ENCODE data around the gene ENTHD1.
"Not testable (repeated sequence)": the region's sequence is repeated elsewhere in the genome, so short reads cannot be mapped to it uniquely, and the experiment has no call there.

The ENTHD1 gene

DNA sequence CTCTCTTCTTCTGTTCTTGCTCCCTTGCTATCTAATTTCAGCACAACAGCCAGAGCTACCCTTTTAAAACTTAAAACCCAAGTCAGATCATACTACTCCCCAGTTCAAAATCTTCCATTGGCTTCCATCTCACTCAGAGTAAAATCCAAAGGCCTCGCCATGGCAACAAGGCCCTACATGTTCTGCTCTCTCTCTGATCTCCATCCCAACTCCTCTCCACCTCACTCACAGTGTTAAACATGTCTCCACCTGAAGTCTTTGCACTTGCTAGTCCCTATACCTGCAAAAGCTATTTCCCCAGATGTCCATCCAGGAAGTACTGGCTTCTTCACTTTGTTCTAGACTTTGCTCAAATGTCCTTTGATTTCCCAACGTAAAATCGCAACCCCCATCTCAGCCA lies 4.3 kb upstream of the ENTHD1 start:
- DNase-seq = no peak

DNA sequence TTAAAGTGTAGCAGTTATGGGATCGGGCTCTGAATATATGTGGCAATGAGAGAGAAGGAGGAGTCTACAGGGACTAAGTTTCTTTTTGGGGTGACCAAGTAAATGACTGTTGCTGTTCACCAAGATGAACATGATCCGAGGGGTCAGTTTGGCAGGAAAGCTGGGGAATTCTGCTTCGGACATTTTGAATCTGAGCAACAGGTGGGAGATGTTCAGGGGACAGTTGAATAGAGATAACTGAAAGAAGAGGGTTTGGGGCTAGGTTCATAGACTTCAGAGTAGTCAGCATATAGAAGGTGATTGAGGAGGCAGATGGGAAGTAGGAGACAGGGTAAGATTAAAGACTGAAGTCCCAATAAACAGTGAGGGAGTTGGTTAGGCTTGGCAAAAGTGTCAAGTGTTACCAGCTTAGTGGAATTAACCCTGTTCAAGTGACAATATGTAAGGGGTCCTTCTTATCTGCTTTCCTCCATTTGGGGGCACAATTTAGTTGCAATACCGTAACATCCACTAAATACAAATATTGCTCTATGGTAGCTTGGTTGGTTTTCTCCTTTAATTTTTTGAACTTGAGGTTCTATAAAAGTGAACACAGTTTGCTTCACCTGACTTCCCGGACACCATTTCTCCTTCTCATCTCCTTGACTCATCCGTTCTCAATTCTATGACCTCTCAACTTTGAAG lies 2.9 kb upstream of the ENTHD1 start:
- DNase-seq = no peak

DNA sequence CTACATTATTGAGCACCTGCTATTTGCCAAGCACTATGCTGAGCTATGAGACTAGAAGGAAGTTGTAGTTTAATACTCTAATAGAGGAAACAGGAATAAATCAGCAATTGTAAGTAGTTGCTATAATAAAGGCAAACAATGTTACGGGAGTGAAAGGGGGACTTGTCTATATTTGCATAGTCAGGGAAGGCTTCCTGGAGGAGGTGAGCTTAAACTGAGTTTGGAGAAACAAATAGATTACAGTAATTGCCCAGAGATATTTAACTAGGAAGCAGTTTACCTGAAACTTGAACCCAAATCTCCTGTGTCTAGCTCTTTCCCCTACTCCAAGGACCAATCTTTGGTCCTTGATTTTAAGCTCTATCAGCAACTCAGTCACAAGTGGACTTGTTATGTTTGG lies 2.1 kb upstream of the ENTHD1 start:
- DNase-seq = no peak

DNA sequence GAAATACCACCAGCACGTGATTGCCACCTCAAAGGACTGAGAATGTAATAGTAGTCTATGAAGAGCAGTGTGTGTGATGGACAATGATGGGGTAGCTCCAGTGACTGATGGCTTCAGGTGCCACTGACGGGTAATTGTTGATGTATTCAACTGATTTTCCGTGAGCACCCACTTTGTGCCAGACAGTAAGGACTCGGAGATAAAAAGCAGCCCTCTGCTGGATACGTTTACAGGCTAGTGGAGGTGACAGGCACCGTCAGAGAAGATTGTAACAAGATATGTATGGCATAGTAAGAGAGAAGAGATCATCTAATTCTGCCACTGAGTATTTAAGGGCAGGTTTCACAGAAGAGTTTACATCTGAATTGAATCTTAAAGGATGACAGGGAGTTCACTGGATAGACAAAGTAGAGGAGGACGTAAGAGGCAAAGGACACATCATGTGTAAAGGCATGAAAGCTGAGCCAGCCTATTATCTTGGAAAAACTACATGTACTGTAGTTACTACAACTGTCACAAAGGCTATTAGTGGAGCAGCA lies 1.1 kb upstream of the ENTHD1 start:
- DNase-seq = no peak

- not testable (repeated sequence) for DNase-seq
Measured at GRCh38 chr22:39889924-39890323, 3.6 kb downstream of the ENTHD1 start.

DNA sequence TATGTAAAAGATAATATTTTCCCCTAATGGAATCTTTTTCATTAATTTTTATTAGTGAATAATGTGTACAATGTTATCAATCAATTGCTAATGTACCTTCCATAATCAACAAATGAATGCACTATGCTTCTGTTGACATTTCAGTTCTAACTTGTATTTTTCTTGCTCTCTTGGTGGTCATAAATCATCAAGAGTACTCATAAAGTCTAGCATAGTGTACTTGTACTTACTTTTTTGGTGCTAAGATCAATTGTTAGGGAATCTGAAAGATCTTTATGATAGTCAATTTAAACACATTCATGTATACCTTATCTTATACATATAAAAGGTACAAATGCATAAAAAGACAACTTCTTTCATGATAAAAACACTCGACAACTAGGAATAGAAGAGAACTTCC lies 10.5 kb downstream of the ENTHD1 start:
- DNase-seq = no peak

GRCh38 chr22:39880722-39881121 lies 12.8 kb downstream of the ENTHD1 start:
- no peak for DNase-seq

GRCh38 chr22:39877079-39877845 lies 16.3 kb downstream of the ENTHD1 start:
- peak; percentile 10 for DNase-seq

- not testable (repeated sequence) for DNase-seq
Measured at GRCh38 chr22:39875176-39875885, 18.2 kb downstream of the ENTHD1 start.

DNA sequence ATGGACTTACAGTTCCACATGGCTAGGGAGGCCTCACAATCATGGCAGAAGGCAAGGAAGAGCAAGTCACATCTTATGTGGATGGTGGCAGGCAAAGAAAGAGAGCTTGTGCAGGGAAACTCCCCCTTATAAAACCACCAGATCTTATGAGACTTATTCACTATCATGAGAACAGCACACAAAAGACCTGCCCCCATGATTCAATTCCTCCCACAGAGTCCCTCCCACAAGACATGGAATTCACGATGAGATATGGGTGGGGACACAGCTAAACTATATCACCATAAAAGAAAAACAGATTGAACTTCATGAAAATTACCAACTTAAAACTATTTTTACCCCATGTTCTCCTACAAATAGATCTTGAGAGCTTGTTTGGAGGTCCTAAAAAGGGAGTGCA lies 19.6 kb downstream of the ENTHD1 start:
- DNase-seq = no peak

- no peak for DNase-seq
Measured at GRCh38 chr22:39872548-39872947, 21.0 kb downstream of the ENTHD1 start.

- DNase-seq = no peak
Measured at GRCh38 chr22:39871008-39871798, 22.4 kb downstream of the ENTHD1 start.

DNA sequence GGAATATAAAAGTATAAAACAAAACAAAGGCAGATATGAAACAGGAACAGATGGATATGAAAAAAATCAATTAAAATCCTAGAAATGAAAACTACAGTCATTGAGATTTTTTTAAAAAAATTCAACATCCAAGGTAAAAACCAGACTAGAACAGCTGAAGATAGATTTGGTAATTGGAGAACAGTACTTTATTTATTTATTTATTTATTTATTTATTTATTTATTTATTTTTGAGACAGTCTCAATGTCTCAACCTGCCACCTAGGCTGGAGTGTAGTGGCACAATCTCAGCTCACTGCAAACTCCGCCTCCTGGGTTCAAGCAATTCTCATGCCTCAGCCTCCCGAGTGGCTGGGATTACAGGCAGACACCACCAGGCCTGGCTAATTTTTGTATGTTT lies 23.8 kb downstream of the ENTHD1 start:
- DNase-seq = not testable (repeated sequence)

- no peak for DNase-seq
Measured at GRCh38 chr22:39868741-39869140, 24.8 kb downstream of the ENTHD1 start.

GRCh38 chr22:39859903-39860588 lies 33.5 kb downstream of the ENTHD1 start:
- no peak for DNase-seq

DNA sequence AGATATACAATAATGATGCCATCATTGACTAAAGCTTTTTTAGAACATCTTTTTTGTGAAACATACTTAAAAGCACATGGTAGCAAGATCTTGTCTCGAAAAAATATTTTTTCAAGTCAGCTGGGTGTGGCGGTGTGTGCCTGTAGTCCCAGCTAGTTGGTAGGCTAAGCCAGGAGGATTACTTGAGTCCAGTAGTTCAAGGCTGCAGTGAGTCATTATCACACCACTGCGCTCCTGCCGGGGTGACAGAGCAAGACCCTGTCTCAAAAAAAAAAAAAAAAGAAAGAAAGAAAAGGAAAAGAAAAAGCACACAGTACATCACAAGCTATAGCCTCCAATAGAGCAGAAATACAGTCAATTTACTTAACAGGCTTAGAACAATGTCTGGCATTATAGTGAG lies 37.0 kb downstream of the ENTHD1 start:
- DNase-seq = no peak

- DNase-seq = no peak
Measured at GRCh38 chr22:39852799-39853198, 40.8 kb downstream of the ENTHD1 start.

DNA sequence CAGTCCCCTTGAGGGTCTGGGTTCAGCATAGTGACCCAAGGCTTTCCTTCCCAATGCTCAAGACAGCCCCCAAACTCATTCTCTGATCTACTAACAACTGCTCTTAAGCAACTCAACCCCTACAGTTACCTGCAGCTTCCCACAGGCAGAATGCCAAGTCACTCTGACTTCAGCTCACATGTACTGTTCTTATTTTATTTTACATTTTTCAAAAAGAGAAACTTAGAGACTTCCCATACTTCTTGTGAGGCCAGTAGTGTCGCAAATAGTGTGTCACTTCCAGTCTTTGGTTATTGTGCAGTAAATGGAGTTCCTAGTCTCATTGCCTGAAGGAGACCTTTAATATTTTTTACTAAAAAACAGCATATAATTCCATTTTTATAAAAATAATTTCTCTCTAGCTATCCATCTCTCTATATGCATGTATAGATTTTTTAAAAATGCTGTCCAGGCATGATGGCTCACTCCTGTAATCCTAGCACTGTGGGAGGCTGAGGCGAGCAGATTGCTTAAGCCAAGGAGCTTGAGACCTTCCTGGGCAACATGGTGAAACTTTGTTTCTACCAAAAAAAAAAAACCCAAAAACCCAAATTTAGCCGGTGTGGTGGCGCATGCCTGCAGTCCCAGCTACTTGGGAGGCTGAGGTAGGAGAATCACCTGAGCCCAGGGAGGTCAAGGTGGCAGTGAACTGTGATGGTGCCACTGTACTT lies 41.8 kb downstream of the ENTHD1 start:
- DNase-seq = no peak

DNA sequence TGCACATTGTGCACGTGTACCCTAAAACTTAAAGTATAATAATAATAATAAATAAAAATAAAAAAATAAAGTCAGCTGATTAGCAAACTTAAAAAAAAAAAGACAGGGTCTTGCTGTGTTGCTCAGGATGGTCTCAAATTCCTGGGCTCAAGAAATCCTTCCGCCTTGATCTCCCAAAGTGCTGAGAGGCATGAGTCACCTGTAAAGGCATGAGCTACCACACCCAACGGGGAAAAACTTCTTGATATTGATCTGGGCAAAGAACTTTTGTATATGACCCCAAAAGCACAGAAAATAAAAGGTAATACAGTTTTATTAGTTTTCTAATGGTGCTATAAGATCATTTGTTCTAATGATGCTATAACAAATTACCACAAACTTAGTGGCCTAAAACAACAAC lies 46.1 kb downstream of the ENTHD1 start:
- no peak for DNase-seq

DNA sequence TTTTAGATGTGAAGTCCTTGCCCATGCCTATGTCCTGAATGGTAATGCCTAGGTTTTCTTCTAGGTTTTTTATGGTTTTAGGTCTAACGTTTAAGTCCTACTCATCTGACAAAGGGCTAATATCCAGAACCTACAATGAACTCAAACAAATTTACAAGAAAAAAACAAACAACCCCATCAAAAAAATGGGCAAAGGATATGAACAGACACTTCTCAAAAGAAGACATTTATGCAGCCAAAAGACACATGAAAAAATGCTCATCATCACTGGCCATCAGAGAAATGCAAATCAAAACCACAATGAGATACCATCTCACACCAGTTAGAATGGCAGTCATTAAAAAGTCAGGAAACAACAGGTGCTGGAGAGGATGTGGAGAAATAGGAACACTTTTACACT lies 47.0 kb downstream of the ENTHD1 start:
- DNase-seq = not testable (repeated sequence)

DNA sequence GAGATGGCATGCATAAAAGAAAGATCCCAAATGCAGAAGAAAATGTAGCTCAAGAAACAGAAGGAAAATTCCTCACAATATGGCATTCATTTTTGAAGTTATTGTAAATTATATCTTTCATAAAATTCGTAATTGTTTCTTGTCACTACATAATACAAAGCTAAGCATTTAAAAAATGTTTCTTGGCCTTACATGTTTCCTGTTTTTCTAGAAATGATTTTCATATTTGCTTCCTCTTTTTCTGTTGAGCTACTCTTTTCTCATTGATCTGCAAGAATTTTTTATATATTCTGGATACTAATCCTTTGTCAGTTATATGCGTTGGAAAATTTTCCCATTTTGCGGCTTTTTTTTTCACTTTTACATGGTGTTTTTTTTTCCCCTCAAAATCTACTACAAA lies 48.0 kb downstream of the ENTHD1 start:
- DNase-seq = no peak
